ENCODE results near the gene MEF2C. TPM values are rescaled to one million over a fixed set of nuclear protein-coding genes. Genes with fewer than 3 reads are reported as not detected.
A peak's percentile ranks its signal among the peaks of the same experiment; 100 is the strongest.

Gene MEF2C
- total RNA-seq, 1 donor from 2014 or later = 42.0 TPM

DNA sequence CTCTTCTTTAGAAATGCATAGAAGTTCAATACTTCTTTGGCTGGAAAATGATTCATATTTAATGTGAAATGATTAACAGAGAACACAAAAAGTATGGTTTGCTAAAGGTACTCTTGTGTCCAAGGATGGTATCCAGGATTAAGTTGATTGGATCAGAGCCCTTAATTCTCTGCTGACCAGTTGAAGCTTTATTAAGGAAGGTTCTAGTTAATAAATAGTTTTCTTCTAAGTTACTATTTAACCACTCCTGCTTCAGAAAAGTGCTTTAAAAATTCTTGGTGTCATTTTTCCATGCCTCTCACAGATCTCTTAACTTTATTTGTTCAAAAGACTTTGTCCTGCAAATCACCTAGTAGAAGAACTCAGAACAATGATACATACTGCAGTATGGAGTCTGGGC lies 134.3 kb downstream of the MEF2C start:
- H3K27ac ChIP-seq = no peak overlapping the region
- intact Hi-C loops (cut with DNase I) = no loop called here
- H3K4me1 ChIP-seq = no peaks in the 10 kb centered on the region
- no peaks in the 10 kb centered on the region for H3K9me3 ChIP-seq
- H3K27me3 ChIP-seq (ENCODE audit: low read depth) = no peaks in the 10 kb centered on the region
- H3K4me3 ChIP-seq = no peak overlapping the region
- H3K36me3 ChIP-seq = peaks cover 43% of the 10 kb centered on the region
- TF ChIP-seq, protein P1, sequence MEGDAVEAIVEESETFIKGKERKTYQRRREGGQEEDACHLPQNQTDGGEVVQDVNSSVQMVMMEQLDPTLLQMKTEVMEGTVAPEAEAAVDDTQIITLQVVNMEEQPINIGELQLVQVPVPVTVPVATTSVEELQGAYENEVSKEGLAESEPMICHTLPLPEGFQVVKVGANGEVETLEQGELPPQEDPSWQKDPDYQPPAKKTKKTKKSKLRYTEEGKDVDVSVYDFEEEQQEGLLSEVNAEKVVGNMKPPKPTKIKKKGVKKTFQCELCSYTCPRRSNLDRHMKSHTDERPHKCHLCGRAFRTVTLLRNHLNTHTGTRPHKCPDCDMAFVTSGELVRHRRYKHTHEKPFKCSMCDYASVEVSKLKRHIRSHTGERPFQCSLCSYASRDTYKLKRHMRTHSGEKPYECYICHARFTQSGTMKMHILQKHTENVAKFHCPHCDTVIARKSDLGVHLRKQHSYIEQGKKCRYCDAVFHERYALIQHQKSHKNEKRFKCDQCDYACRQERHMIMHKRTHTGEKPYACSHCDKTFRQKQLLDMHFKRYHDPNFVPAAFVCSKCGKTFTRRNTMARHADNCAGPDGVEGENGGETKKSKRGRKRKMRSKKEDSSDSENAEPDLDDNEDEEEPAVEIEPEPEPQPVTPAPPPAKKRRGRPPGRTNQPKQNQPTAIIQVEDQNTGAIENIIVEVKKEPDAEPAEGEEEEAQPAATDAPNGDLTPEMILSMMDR (IDR thresholded peaks at IDR 0.05) = no peak
- no peak for ATAC-seq
- no peak for DNase-seq

DNA sequence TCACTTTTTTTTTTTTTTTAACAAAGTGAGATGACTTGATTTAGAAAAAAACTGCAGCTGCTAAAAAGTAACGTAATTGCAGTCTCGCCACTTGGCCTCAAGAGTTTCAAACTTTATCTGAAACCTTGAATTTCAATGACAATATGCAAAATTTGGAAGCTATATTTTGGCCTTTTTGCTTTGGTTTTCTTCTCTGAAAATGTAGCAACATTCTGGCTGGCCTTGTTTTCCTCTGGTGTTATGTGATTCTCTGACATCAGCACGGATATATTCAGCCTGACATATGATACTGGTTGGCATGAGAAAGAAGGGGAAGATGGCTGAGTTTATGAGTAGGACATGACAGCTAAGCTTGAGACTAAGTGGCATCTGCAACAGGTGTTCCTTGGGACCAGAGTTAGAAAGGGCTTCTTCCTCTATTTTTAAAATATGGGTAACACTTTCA lies 136.5 kb downstream of the MEF2C start:
- Histone ChIP-seq H3K36me3 (peaks cover 39% of the 10 kb centered on the region), H3K27me3 (ENCODE audit: low read depth) (no peaks in the 10 kb centered on the region), H3K9me3 (no peaks in the 10 kb centered on the region), H3K4me3 (no peak overlapping the region), H3K27ac (no peak overlapping the region), H3K4me1 (peaks cover 8% of the 10 kb centered on the region)
- ATAC-seq = no peak
- intact Hi-C loops (cut with DNase I) = no loop called here
- DNase-seq = no peak
- TF ChIP-seq, protein P1 (IDR thresholded peaks at IDR 0.05) = no peak

DNA sequence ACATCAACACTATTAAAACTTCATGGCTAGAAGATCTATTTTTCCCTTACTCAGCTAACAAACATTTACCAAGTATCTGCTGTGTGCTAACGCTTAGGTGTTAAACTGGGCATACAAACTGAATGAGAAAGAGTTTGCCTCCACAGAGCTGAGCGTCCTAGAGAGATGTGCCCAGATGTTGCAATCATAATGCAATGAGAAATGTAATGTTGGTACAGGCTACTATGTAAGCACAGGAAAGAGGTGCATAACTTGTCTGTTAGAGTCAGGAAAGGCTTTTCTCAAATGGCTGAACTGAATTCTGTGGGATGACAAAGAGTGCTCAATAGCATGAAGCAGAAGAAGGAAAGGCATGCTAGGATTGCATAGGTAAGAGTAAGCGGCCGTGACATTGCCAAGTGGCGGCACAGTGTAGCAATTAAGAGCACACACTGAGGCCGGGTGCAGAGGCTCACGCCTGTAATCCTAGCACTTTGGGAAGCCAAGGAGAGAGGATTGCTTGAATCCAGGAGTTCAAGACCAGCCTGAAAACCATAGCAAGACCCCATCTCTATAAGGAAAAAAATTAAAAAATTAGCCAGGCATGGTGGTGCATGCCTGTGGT lies 137.8 kb downstream of the MEF2C start:
- intact Hi-C loops (cut with DNase I) = no loop called here
- peaks cover 31% of the 10 kb centered on the region for H3K36me3 ChIP-seq
- H3K4me3 ChIP-seq = no peak overlapping the region
- peaks cover 8% of the 10 kb centered on the region for H3K4me1 ChIP-seq
- TF ChIP-seq, protein P1 (IDR thresholded peaks at IDR 0.05) = no peak
- H3K27ac ChIP-seq = no peak overlapping the region
- no peaks in the 10 kb centered on the region for H3K9me3 ChIP-seq
- no peaks in the 10 kb centered on the region for H3K27me3 ChIP-seq (ENCODE audit: low read depth)
- peak in 1 of 2 donors; percentile 9 for ATAC-seq
- no peak for DNase-seq

DNA sequence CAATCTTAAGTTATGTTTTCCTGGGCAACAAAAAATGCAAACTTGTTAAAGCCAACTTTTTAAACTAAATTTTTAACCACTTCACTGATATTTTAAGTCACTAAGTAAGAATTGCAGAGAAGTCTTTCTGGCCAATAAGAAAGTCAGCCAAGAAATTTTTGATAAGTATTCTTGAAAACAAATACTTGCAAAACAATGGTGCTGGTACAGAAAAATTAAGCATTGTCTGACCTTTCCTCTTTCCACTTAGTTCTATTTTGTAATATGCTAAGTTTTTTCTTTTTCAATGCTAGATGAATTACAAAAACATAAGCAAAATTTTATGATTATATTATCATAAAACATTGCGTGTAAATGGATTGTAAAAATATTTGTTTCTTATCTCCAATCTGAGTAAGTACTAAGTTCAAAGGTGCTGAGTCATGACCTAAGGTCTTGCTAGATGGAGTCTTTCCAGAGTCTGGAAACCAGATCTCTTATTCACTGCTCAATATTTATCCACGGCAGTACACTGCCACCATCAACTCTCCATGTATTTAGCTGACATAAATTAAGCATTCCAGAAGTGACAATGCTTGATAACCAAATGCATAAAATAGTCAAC lies 139.7 kb downstream of the MEF2C start:
- no peak overlapping the region for H3K27ac ChIP-seq
- no peak for DNase-seq
- H3K4me3 ChIP-seq = no peak overlapping the region
- intact Hi-C loops (cut with DNase I) = no loop called here
- peak in 1 of 2 donors; percentile 58 for ATAC-seq
- peaks cover 8% of the 10 kb centered on the region for H3K4me1 ChIP-seq
- no peaks in the 10 kb centered on the region for H3K27me3 ChIP-seq (ENCODE audit: low read depth)
- H3K36me3 ChIP-seq = peaks cover 20% of the 10 kb centered on the region
- no peaks in the 10 kb centered on the region for H3K9me3 ChIP-seq
- TF ChIP-seq, protein P1 (IDR thresholded peaks at IDR 0.05) = no peak

DNA sequence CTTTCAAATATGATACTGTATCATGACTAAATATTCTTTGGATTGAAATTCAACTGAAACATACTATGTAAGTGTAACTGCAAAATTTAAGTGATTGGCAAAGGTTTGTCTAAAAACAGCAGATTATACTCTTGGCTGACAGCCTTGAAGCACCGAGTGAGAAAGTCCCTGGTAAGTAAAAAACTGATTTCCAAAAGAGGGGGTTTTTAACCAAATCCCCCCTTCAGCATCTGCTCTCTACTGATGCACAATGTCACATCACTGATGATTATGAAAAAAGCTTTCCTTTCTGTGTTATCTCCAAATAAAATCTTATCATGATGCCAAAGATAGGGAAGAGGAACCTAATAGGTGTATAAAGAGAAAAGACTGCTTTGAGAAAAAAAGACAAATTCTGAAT lies 141.0 kb downstream of the MEF2C start:
- H3K36me3 ChIP-seq = peaks cover 20% of the 10 kb centered on the region
- H3K9me3 ChIP-seq = no peaks in the 10 kb centered on the region
- no peak overlapping the region for H3K4me3 ChIP-seq
- intact Hi-C loops (cut with DNase I) = no loop called here
- peaks cover 8% of the 10 kb centered on the region for H3K4me1 ChIP-seq
- ATAC-seq (no peak), DNase-seq (no peak)
- TF ChIP-seq, protein P1 (IDR thresholded peaks at IDR 0.05) = no peak
- H3K27me3 ChIP-seq (ENCODE audit: low read depth) = no peaks in the 10 kb centered on the region
- no peak overlapping the region for H3K27ac ChIP-seq

Data from lower lobe of right lung (tissue), 2 donors.